Brain microvascular endothelial cell (primary cell): ENCODE data around the gene PRPF19.

Experiments used
- DNase-seq: peaks from one replicate; pipeline ENCODE4 v3.0.0-alpha.2; 2020
- H3K27ac ChIP-seq: fragments of 250-450 bp; sonication (Bioruptor Pico); 2 replicates; pipeline ENCODE4 v1.5.1; 2020; ENCODE audit warnings: mild to moderate bottlenecking, moderate library complexity
- H3K27me3 ChIP-seq: fragments of 250-450 bp; sonication (Bioruptor Pico); replicated peaks from 2 replicates; pipeline ENCODE4 v1.5.1; 2020; ENCODE audit warnings: mild to moderate bottlenecking
- H3K36me3 ChIP-seq: fragments of 250-450 bp; sonication (Bioruptor Pico); replicated peaks from 2 replicates; pipeline ENCODE4 v1.5.1; 2020; ENCODE audit warnings: mild to moderate bottlenecking
- H3K4me3 ChIP-seq: 2 replicates; pipeline ENCODE4 v1.5.1; 2011; ENCODE audit warnings: low read depth, mild to moderate bottlenecking, control low read depth, low read length, moderate library complexity
- CTCF ChIP-seq: IDR thresholded peaks from 2 replicates; pipeline ENCODE4 v1.5.1; 2011; ENCODE audit warnings: low read depth, mild to moderate bottlenecking, moderate library complexity, low read length, control low read depth, inconsistent platforms; ENCODE audit errors: missing control alignments
- in situ Hi-C: cut with HindIII; loops from 2 replicates; pipeline ENCODE4 v1.10.0; 2017; ENCODE audit warnings: low sequenced_read_pairs, low pct_ligation_motif_present

The PRPF19 gene

GRCh38 chr11:60859616-60860250, 46.7 kb downstream of the PRPF19 start:
- no peaks in the 10 kb centered on the region for H3K36me3 ChIP-seq
- no peak for TF ChIP-seq CTCF
- no peak overlapping the region for H3K27ac ChIP-seq
- H3K27me3 ChIP-seq: no peaks in the 10 kb centered on the region
- no peak overlapping the region for H3K4me3 ChIP-seq
- no peak for DNase-seq
- in situ Hi-C loops: no loop called here

GRCh38 chr11:60858731-60859464, 47.5 kb downstream of the PRPF19 start:
- no peaks in the 10 kb centered on the region for H3K36me3 ChIP-seq
- no peak for DNase-seq
- no peak for TF ChIP-seq CTCF
- H3K27ac ChIP-seq: no peak overlapping the region
- in situ Hi-C loops: no loop called here
- no peaks in the 10 kb centered on the region for H3K27me3 ChIP-seq
- no peak overlapping the region for H3K4me3 ChIP-seq

- Histone ChIP-seq H3K27me3 (no peaks in the 10 kb centered on the region), H3K4me3 (no peak overlapping the region), H3K27ac (no peak overlapping the region), H3K36me3 (no peaks in the 10 kb centered on the region)
- no peak for DNase-seq
- TF ChIP-seq CTCF: no peak
- in situ Hi-C loops: no loop called here
Measured at GRCh38 chr11:60858236-60858635, 48.1 kb downstream of the PRPF19 start.

- in situ Hi-C loops: no loop called here
Measured at GRCh38 chr11:60857378-60858232, 48.8 kb downstream of the PRPF19 start.

More at GRCh38 chr11:60857378-60858232, 48.8 kb downstream of the PRPF19 start:
- Histone ChIP-seq H3K27me3 (no peaks in the 10 kb centered on the region), H3K36me3 (no peaks in the 10 kb centered on the region), H3K4me3 (no peak overlapping the region), H3K27ac (no peak overlapping the region)
- peak; percentile 28 for DNase-seq
- TF ChIP-seq CTCF: no peak
